ENCODE measurements around the gene CACNA1B. TPM values are rescaled to one million over a fixed set of nuclear protein-coding genes. Genes with fewer than 3 reads are reported as not detected.
"Not testable (repeated sequence)": the region's sequence is repeated elsewhere in the genome, so short reads cannot be mapped to it uniquely, and the experiment has no call there.

Gene CACNA1B
- total RNA-seq, 1 experiment from 2014 or later = 0.08 TPM

GRCh38 chr9:137885121-137885520, 7.5 kb downstream of the CACNA1B start:
- DNase-seq (ENCODE audit: low read depth) = not testable (repeated sequence)

- not testable (repeated sequence) for DNase-seq (ENCODE audit: low read depth)
These were observed 11.0 kb downstream of the CACNA1B start for GRCh38 chr9:137888621-137889020.

- not testable (repeated sequence) for DNase-seq (ENCODE audit: low read depth)
These were observed 12.4 kb downstream of the CACNA1B start for GRCh38 chr9:137889966-137890365.

- not testable (repeated sequence) for DNase-seq (ENCODE audit: low read depth)
These were observed 13.4 kb downstream of the CACNA1B start for GRCh38 chr9:137890768-137891587.

GRCh38 chr9:137891588-137892423, 14.2 kb downstream of the CACNA1B start:
- DNase-seq (ENCODE audit: low read depth) = no peak

- no peak for DNase-seq (ENCODE audit: low read depth)
These were observed 15.0 kb downstream of the CACNA1B start for GRCh38 chr9:137892424-137893191.

GRCh38 chr9:137893670-137894069, 16.1 kb downstream of the CACNA1B start:
- DNase-seq (ENCODE audit: low read depth) = no peak

- DNase-seq (ENCODE audit: low read depth) = no peak
These were observed 22.2 kb downstream of the CACNA1B start for GRCh38 chr9:137899551-137900360.

GRCh38 chr9:137900584-137901310, 23.2 kb downstream of the CACNA1B start:
- DNase-seq (ENCODE audit: low read depth) = no peak

- DNase-seq (ENCODE audit: low read depth) = no peak
These were observed 25.1 kb downstream of the CACNA1B start for GRCh38 chr9:137902646-137903045.

GRCh38 chr9:137905740-137906139, 28.2 kb downstream of the CACNA1B start:
- no peak for DNase-seq (ENCODE audit: low read depth)

- no peak for DNase-seq (ENCODE audit: low read depth)
These were observed 30.2 kb downstream of the CACNA1B start for GRCh38 chr9:137907776-137908175.

GRCh38 chr9:137912671-137913070, 35.1 kb downstream of the CACNA1B start:
- DNase-seq (ENCODE audit: low read depth) = no peak

GRCh38 chr9:137913132-137913531, 35.5 kb downstream of the CACNA1B start:
- DNase-seq (ENCODE audit: low read depth) = no peak

GRCh38 chr9:137913771-137914767, 36.5 kb downstream of the CACNA1B start:
- DNase-seq (ENCODE audit: low read depth) = no peak

- DNase-seq (ENCODE audit: low read depth) = no peak
These were observed 39.0 kb downstream of the CACNA1B start for GRCh38 chr9:137916540-137916939.

- no peak for DNase-seq (ENCODE audit: low read depth)
These were observed 39.5 kb downstream of the CACNA1B start for GRCh38 chr9:137917116-137917515.

- no peak for DNase-seq (ENCODE audit: low read depth)
These were observed 40.2 kb downstream of the CACNA1B start for GRCh38 chr9:137917795-137918194.

Measured in HT1080 (cell line).